Stimulated activated CD4-positive, alpha-beta T cell treated with anti-CD3 and anti-CD28 coated beads, Interleukin-12 subunit alpha, Interleukin-12 subunit beta, amount 100 ng/mL, for 4 hours (primary cell): ENCODE results near the gene EME1.

Experiments used
- DNase-seq: peaks from one replicate; pipeline ENCODE4 v3.0.0-alpha.2; 2020

EME1 gene

DNA sequence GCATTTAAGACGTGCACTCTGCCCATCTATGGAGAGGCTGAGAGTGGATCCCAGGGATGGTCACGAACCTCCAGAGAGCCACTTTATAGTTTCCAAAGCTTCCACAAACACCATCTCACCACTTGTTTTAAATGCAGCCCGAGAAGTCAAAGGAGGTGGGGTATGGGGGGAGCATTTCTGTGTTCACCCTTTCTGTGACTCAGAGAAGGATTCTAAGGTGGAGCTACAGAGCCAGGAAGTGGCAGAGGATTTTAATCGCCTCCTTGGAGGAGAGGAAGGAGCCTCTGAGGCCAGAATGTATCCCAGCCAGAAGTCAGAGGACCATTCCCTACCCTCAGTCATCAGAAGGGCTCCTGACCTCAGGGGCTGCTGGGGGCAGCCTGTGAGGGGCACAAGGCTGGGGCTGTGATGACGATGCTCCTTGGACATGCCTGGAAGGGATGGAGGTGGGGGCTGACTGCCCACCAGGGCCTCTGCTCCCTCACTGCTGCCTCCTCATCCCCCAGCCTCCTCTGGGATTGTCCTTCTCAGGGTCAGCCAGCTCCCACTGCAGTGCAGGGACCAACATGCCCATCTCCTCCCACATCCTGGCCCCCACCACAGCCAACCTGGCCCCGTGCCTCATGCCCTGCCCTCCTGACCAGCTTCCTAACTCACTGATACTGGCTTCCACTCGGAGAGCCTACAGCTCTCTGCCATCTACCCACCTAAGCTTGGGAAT is 24.3 kb upstream of the EME1 start:
- DNase-seq, result no peak

GRCh38 chr17:50349243-50349600 is 23.8 kb upstream of the EME1 start:
- no peak for DNase-seq

DNA sequence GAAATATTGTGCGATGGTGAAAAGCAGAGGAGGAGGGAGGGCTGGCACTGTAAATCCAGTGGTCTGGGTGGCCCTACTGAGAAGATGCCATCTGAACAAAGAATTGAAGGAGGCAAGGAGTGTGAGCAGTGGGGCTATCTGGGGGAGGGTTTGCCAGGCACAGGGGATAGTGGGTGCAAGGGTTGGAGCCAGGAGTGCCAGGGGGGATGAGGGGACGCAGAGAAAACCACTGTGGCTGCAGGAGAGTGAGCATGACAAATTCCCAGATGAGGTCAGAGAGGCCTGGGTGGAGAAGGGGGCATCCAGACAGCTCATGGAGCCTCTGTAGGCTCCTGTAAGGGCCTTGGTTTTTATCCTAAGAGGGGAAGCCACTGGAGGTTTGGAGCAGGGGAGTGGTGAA is 22.3 kb upstream of the EME1 start:
- no peak for DNase-seq

DNA sequence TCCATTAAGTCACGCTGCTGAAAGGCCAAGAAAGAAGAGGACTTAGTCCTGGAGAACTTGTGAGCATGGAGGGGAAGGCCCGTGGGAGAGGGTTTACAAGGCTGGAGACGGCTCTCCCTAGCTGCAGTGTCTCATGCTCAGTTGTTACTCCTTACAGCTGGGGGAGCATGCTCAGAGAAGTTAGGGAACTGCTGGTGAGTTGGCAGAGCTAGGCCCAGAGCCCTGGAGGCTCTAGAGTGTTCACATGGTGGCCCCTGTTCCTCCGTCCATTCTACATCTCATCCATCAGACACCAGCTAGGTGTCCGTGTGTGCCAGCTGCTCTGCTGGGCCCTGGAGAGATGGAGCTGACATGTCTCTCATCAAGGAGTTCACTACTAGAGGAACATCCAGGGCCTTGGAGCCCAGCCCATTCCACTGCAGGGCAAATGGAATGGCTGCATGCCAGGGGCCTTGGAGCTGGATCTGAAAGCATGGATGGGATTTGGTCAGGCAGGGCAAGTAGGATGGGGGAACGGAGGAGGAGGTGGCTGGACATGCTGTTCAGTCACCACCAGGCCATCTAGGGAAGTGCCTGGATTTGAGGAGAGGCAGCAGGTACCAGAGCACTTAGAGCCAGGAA is 20.8 kb upstream of the EME1 start:
- DNase-seq, result no peak

DNA sequence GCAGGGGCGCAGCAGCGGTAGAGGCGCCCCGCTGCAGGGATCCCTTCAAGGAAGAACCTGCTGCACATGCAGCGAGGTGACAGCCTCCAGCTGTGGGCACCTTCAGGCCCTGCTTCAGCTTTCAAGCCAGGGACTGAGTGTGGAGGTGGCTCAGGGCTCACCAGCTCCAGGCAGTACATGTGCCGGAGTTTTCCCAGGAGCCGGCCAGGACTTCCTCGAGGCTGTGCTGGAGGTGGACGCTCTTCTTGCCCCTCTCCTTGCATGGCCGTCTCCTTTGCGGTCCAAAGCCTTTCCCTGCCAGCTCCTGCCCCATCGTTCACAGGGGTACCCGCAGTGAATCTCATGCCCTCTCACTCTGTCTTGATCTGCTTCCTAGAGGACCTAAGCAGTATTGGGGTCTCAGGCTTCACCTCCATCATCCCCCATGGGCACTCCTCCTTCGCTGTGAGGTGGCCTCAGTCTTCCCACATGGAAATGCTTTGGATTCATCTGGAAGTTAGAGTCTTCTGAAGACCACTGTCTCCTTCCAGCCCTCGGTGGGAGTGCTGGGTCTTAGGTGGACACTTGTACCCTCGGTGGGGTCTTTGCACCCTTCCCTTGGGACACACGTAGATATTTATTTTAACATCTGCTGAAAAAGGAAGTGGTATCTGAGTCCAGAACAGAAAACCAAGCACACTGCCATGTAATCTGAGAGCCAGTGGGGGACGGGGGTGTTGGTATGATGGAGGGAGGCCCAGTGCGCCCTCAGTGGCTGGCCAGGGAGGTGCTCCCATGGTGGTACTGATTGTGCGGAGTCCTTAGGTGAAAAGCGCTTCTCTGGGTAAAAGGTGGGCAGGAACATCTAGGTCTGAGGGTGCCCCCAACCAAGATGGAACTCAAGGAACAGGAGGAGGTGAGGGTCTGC is 20.1 kb upstream of the EME1 start:
- no peak for DNase-seq

DNA sequence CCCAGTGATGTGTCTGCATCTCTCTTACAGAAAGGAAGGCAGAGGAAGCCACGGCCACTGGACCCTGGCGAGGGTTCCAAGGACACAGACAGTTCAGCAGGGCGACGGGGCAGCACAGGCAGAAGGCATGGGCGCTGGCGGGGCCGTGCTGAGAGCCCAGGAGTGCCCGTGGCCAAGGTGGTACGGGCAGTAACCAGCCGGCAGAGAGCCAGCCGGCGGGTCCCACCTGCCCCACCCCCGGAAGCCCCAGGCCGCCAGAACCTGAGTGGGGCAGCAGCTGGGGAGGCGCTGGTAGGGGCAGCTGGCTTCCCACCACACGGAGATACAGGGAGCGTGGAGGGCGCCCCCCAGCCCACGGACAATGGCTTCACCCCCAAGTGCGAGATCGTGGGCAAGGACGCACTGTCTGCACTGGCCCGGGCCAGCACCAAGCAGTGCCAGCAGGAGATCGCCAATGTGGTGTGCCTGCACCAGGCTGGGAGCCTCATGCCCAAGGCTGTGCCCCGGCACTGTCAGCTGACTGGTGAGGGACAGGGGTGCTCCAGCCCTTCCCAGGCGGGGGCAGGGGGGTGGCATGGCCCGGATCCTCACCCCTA is 19.3 kb upstream of the EME1 start:
- no peak for DNase-seq

DNA sequence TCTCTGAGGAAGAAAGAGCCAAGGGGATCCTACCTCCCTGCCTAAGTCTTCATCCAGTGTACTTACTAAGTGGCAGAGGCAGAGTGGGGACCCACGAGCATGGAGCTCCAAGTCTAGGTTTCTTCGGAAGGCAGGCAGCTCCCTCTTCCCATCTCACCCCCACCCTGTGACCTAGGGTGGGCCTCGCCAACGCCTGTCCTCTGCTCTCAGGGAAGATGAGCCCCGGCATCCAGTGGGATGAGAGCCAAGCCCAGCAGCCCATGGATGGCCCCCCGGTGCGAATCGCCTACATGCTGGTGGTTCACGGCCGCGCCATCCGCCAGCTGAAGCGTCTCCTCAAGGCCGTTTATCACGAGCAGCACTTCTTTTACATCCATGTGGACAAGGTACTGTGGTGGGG is 18.8 kb upstream of the EME1 start:
- DNase-seq, result no peak

DNA sequence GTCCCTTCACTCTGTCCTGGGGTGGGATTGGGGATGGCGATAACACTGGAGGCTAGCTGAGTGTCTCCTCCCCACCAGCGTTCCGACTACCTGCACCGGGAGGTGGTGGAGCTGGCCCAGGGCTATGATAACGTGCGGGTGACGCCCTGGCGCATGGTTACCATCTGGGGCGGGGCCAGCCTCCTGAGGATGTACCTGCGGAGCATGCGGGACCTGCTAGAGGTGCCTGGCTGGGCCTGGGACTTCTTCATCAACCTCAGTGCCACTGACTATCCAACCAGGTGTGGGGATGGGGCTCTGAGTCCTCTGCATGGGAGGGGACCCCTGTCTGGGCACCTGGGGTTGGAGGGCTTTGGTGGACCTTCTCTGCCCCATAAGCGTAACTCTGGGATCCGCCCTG is 18.3 kb upstream of the EME1 start:
- no peak for DNase-seq

DNA sequence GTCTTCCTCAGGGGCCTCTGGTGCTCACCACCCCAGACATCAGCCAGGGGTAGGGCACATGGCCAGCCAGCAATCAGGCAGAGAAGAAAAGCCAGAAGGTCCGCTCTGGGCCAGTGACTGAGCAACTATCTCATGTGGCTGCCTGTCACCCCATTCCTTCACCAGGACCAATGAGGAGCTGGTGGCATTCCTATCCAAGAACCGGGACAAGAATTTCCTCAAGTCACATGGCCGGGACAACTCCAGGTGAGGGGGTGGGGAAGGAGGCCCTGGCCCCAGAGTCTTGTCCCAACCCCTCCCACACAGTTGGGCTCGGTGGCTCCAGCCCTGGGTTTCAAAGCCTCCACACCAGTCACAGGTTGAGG is 17.7 kb upstream of the EME1 start:
- no peak for DNase-seq

GRCh38 chr17:50355701-50356341 is 17.2 kb upstream of the EME1 start:
- no peak for DNase-seq

DNA sequence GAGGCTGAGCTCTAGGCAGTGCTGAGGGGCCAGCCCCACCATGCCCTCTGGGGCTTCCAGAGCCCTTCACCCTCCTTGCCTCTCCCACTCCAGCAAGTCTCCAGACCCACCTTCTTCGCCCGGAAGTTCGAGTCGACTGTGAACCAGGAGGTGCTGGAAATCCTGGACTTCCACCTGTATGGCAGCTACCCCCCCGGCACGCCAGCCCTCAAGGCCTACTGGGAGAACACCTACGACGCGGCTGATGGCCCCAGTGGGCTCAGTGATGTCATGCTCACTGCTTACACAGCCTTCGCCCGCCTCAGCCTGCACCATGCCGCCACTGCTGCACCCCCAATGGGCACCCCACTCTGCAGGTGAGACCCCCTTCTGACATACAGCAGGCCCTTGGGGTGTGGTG is 16.6 kb upstream of the EME1 start:
- DNase-seq, result no peak

DNA sequence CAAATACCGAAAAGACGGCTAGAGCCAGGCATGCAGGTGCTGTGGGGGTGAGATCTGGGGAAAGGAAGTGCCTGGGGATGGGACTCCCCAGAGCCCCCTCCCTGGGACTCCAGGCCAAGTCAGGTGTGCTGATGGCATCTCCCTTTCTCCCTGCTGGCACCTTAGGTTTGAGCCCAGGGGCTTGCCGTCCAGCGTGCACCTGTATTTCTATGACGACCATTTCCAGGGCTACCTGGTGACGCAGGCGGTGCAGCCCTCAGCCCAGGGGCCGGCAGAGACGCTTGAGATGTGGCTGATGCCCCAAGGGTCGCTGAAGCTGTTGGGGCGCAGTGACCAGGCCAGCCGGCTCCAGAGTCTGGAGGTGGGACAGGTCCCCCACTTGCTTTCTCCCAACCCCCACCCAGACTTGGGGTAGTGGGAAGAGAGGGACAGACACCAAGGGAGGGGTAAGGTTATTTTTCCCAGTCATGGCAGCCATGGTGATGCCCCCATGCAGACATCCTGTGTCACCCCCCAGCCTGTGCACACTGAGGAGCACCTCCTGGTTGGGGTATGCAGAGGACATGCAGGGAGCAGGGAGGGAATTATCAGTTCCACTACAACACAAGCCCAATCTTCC is 16.0 kb upstream of the EME1 start:
- no peak for DNase-seq

DNA sequence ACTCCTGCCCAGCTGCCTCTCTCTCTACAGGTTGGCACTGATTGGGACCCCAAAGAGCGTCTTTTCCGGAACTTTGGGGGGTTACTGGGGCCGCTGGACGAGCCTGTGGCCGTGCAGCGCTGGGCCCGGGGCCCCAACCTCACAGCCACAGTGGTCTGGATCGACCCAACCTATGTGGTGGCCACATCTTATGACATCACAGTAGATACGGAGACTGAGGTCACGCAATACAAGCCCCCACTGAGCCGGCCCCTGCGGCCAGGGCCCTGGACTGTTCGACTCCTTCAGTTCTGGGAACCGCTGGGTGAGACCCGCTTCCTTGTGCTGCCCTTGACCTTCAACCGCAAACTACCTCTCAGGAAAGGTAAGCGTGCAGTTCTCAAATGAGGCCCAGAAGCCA is 14.9 kb upstream of the EME1 start:
- DNase-seq, result no peak

DNA sequence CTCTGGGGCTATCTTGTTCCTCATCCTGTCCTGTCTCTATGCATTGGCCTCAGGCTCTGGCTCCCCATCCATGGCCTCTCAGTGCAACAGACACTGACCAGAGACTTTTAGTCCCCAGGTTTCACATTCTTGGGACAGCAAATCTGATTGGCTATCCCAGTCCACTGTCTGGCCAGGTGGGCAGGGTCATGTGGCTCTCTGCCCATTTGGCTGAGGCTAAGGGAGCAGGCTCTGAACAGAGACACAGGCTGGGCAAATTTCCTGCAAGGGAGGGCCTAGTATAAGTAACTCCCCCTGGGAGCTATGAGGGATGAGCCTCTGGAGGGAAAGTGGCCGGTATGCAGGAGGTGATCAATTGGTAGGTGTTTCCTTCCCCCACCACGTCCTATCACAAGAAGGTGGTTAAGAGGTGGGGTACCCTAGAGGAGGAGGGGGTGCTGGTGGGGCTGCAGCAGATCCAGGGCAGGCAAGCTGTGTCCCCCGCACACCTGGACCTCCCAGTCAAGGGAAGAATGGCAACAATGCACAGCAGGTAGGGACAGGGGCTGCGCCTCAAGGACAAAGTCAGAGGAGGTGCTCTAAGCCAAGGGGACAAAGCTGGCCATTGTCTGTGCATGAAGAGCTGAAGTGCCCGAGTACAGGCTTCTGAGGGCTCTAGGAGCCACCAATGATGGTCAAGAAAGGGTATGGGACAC is 13.9 kb upstream of the EME1 start:
- DNase-seq, result no peak

GRCh38 chr17:50359998-50360461 is 13.0 kb upstream of the EME1 start:
- no peak for DNase-seq

DNA sequence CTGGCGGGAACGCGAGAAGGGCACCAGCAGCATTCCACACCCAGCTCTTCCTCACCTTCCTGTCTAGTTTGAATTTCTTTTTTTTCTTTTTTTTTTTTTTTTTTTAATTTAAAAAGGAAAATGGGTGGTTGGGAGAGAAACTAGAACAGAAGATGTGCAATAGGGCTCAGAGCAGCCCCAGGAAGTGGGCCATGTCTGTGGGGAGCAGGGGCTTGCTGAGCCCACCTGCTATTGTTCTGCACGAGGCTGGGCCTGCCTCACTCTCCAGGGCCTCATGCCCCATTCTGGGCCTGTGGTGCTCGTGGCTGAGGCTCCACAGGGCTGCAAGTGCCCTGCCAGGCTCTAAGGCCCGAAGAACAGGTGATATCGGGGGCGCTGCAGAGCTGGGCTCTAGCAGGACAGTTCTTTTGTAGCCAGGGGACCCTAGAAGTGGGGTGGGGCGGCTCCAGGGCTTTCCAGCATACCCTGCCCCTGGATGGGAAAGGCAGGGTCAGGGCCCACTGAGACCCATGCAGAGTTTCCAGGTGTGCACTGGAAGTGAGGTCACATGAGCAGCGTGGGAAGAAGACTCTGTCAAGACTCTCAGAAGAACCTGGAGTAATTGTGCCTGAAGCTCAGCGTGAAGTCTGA is 12.4 kb upstream of the EME1 start:
- DNase-seq, result no peak

DNA sequence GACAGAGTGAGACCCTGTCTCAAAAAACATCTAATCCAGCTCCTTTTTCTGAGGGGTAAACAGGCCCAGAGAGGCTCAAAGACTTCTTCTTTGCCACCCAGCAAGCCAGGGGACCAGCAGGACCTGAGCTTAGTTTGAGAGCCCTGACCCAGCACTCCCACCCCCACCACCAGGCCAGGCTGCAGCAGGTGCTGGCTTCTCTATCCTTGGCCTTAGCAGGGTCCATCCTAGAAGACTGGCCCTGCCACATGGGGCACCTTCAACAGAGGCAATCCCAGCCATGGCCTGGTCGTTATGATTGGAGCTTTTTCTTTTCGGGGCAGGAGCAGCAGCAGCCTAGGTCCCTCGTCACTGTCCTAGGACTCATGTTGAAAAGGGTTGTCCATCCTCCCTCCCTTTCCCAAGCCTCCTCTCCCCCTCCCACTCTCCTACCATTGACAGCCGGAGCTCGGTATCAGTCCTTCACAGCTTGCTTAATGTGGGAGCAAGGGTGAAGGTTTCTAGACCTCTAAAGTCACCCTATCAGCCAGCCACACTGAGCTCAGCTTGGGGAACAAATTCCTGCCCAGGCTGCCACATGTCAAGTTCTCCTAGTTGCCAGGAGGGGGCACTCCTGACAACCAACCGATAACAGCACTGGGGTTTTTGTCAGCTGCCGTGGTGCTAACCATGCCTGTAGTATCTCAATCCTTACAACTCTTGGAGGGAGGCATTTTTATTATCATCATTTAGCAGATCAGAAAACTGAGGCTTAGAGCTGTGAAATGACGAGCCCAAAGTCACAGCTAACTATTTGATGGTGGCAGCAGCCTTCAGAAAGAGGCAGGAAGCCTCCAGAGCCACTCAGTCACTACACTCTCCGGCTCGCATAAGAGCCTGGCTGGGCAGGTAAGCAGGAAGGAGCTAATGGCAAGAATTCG is 11.2 kb upstream of the EME1 start:
- DNase-seq, result peak; percentile 48

- no peak for DNase-seq
Measured at GRCh38 chr17:50362661-50363060, 10.4 kb upstream of the EME1 start.

- DNase-seq, result no peak
Measured at GRCh38 chr17:50363217-50364060, 9.6 kb upstream of the EME1 start.
